Ureter (tissue), 1 donor: ENCODE measurements around the gene SYK. TPM values are rescaled to one million over a fixed set of nuclear protein-coding genes. Genes with fewer than 3 reads are reported as not detected.

Experiments
- DNase-seq: peaks from one replicate; pipeline ENCODE4 v3.0.0-alpha.2; 2020; ENCODE audit warnings: low spot score
- total RNA-seq: library from RNA; stranded (reverse); gene quantifications from one replicate; pipeline ENCODE4 v1.2.4, GENCODE V29; 2023
- donor health status: DM: yes; HTN: yes; CAD: no.

Gene SYK
- total RNA-seq, 1 donor from 2014 or later, result 52.9 TPM

- DNase-seq, result peak; percentile 28
These were observed 104.9 kb downstream of the SYK start for GRCh38 chr9:90906316-90907055.

GRCh38 chr9:90907056-90907445 is 105.4 kb downstream of the SYK start:
- DNase-seq, result peak; percentile 13

- peak; percentile 24 for DNase-seq
These were observed 106.2 kb downstream of the SYK start for GRCh38 chr9:90907790-90908189.

GRCh38 chr9:90909225-90909624 is 107.6 kb downstream of the SYK start:
- DNase-seq, result peak; percentile 18

- DNase-seq, result no peak
These were observed 108.2 kb downstream of the SYK start for GRCh38 chr9:90909747-90910283.

GRCh38 chr9:90914196-90914595 is 112.6 kb downstream of the SYK start:
- DNase-seq, result no peak

GRCh38 chr9:90914868-90915483 is 113.4 kb downstream of the SYK start:
- DNase-seq, result peak; percentile 80

- no peak for DNase-seq
These were observed 114.1 kb downstream of the SYK start for GRCh38 chr9:90915693-90916092.

- DNase-seq, result no peak
These were observed 114.6 kb downstream of the SYK start for GRCh38 chr9:90916147-90916734.

GRCh38 chr9:90919883-90920282 is 118.3 kb downstream of the SYK start:
- DNase-seq, result no peak

- DNase-seq, result peak; percentile 92
These were observed 119.5 kb downstream of the SYK start for GRCh38 chr9:90921104-90921503.

GRCh38 chr9:90921969-90922368 is 120.3 kb downstream of the SYK start:
- no peak for DNase-seq

GRCh38 chr9:90925581-90926257 is 124.1 kb downstream of the SYK start:
- DNase-seq, result no peak

- no peak for DNase-seq
These were observed 125.3 kb downstream of the SYK start for GRCh38 chr9:90926936-90927335.

GRCh38 chr9:90927496-90927895 is 125.9 kb downstream of the SYK start:
- no peak for DNase-seq

GRCh38 chr9:90929626-90930025 is 128.0 kb downstream of the SYK start:
- no peak for DNase-seq

- no peak for DNase-seq
These were observed 131.8 kb downstream of the SYK start for GRCh38 chr9:90933468-90933867.

GRCh38 chr9:90939351-90939750 is 137.7 kb downstream of the SYK start:
- no peak for DNase-seq

GRCh38 chr9:90940280-90940679 is 138.7 kb downstream of the SYK start:
- no peak for DNase-seq

- no peak for DNase-seq
These were observed 140.0 kb downstream of the SYK start for GRCh38 chr9:90941661-90942060.

- peak; percentile 89 for DNase-seq
These were observed 140.9 kb downstream of the SYK start for GRCh38 chr9:90942555-90942954.

- DNase-seq, result no peak
These were observed 141.7 kb downstream of the SYK start for GRCh38 chr9:90943341-90943740.
